ENCODE results near the gene GFRA1. TPM values are rescaled to one million over a fixed set of nuclear protein-coding genes. Genes with fewer than 3 reads are reported as not detected.

GFRA1 gene
- polyA plus RNA-seq, 1 of the 3 experiments (the other 2 are of a cell fraction) = 1.6 TPM

GRCh38 chr10:116039612-116040011, 233.4 kb downstream of the GFRA1 start:
- Histone ChIP-seq H3K9ac (no peak overlapping the region), H3K4me2 (no peak overlapping the region), H3K4me1 (ENCODE audit: control insufficient read depth in 1 of 2, insufficient read depth in 2 of 2, low read depth in 1 of 2, low read length in 1 of 2) (peaks cover 0 to 3% of the 10 kb centered on the region in 2 experiments; a peak in 1 of 4 replicates), H3K27me3 (ENCODE audit: insufficient read depth) (no peaks in the 10 kb centered on the region), H3K36me3 (replicated peaks in 1 of 2; ENCODE audit: control insufficient read depth in 1 of 2, insufficient read depth in 2 of 2, low read length in 1 of 2) (no peaks in the 10 kb centered on the region), H3K27ac (ENCODE audit: low read depth in 2 of 2, low read length in 1 of 2) (no peak overlapping the region), H4K20me1 (ENCODE audit: insufficient read depth) (no peaks in the 10 kb centered on the region), H3K4me3 (ENCODE audit: low read depth in 2 of 2, low read length in 1 of 2) (no peak overlapping the region), H3F3A (replicated peaks; ENCODE audit: insufficient read depth) (no peaks in the 10 kb centered on the region), H3K9me3 (no peaks in the 10 kb centered on the region), H3K9me2 (no peaks in the 10 kb centered on the region), H3K79me2 (ENCODE audit: insufficient read depth) (no peaks in the 10 kb centered on the region), H2AFZ (ENCODE audit: low read depth) (no peak overlapping the region)
- DNase-seq = no peak
- 51% methylated on average over 6 of the region's 6 CpGs for whole genome bisulfite sequencing (ENCODE audit: low lambda C conversion rate)
- ChIA-PET CTCF (interaction anchor here (0.5 kb wide), 1 partner anchor 593 kb away, joined by 3 read pairs; no protein-coding TSS in a partner anchor), POLR2A (no interaction called here)
- TF ChIP-seq EP300 (IDR thresholded peaks at IDR 0.05; ENCODE audit: borderline replicate concordance in 1 of 2, low read depth in 1 of 2, low read length in 1 of 2) = no peak
- no peak for TF ChIP-seq IRF3 (IDR thresholded peaks at IDR 0.05; ENCODE audit: low read depth, low read length)
- no peak for TF ChIP-seq USF1 (IDR thresholded peaks at IDR 0.05; ENCODE audit: borderline replicate concordance, low read depth)
- no peak for TF ChIP-seq FOXM1 (IDR thresholded peaks at IDR 0.05; ENCODE audit: low read depth)
- no peak for TF ChIP-seq SMC3 (IDR thresholded peaks at IDR 0.05; ENCODE audit: low read depth, low read length)
- TF ChIP-seq TAF1 (IDR thresholded peaks at IDR 0.05; ENCODE audit: borderline replicate concordance, low read depth, low read length) = no peak
- no peak for TF ChIP-seq USF2 (IDR thresholded peaks at IDR 0.05; ENCODE audit: borderline replicate concordance, low read depth, low read length)
- no peak for TF ChIP-seq YY1 (IDR thresholded peaks at IDR 0.05; ENCODE audit: low read depth)
- TF ChIP-seq POLR2AphosphoS5 (IDR thresholded peaks at IDR 0.05; ENCODE audit: low read depth, low read length) = no peak
- no peak for TF ChIP-seq GATA2 (CRISPR knock-in tag; IDR thresholded peaks at IDR 0.05)
- TF ChIP-seq RAD21 (IDR thresholded peaks at IDR 0.05; ENCODE audit: low read length) = no peak
- TF ChIP-seq ELF1 (IDR thresholded peaks at IDR 0.05) = no peak
- TF ChIP-seq NRF1 (IDR thresholded peaks at IDR 0.05; ENCODE audit: low read depth, low read length) = no peak
- TF ChIP-seq TEAD4 (IDR thresholded peaks at IDR 0.05; ENCODE audit: borderline replicate concordance, insufficient read depth) = no peak
- no peak for TF ChIP-seq RXRA (IDR thresholded peaks at IDR 0.05; ENCODE audit: borderline replicate concordance, low read depth)
- TF ChIP-seq NFIC (IDR thresholded peaks at IDR 0.05; ENCODE audit: borderline replicate concordance) = no peak
- TF ChIP-seq MXI1 (IDR thresholded peaks at IDR 0.05; ENCODE audit: low read depth, low read length) = no peak

- H3K27me3 ChIP-seq (ENCODE audit: insufficient read depth) = no peaks in the 10 kb centered on the region
- H3K27ac ChIP-seq (ENCODE audit: low read depth in 2 of 2, low read length in 1 of 2) = no peak overlapping the region
- no peaks in the 10 kb centered on the region for H3K4me1 ChIP-seq (ENCODE audit: control insufficient read depth in 1 of 2, insufficient read depth in 2 of 2, low read depth in 1 of 2, low read length in 1 of 2)
- no peaks in the 10 kb centered on the region for H3F3A ChIP-seq (replicated peaks; ENCODE audit: insufficient read depth)
- H3K9ac ChIP-seq = no peak overlapping the region
- H4K20me1 ChIP-seq (ENCODE audit: insufficient read depth) = no peaks in the 10 kb centered on the region
- no peaks in the 10 kb centered on the region for H3K36me3 ChIP-seq (replicated peaks in 1 of 2; ENCODE audit: control insufficient read depth in 1 of 2, insufficient read depth in 2 of 2, low read length in 1 of 2)
- no peak overlapping the region for H3K4me2 ChIP-seq
- H3K9me2 ChIP-seq = no peaks in the 10 kb centered on the region
- no peak overlapping the region for H3K4me3 ChIP-seq (ENCODE audit: low read depth in 2 of 2, low read length in 1 of 2)
- POLR2A ChIA-PET = no interaction called here
- WGBS (ENCODE audit: low lambda C conversion rate) = 42% methylated on average over 3 of the region's 3 CpGs
- H3K9me3 ChIP-seq = peaks cover 1% of the 10 kb centered on the region; the same call in 1 of the 2 replicates
- DNase-seq = no peak
- no peak overlapping the region for H2AFZ ChIP-seq (ENCODE audit: low read depth)
- no peaks in the 10 kb centered on the region for H3K79me2 ChIP-seq (ENCODE audit: insufficient read depth)
- CTCF ChIA-PET = no interaction called here
- TF ChIP-seq GATA2 (CRISPR knock-in tag; IDR thresholded peaks at IDR 0.05) (no peak), SIN3A (IDR thresholded peaks at IDR 0.05; ENCODE audit: borderline replicate concordance, low read depth, low read length) (no peak), CTCF (IDR thresholded peaks at IDR 0.05) (no peak), MAX (IDR thresholded peaks at IDR 0.05; ENCODE audit: low read depth) (no peak), RFX5 (IDR thresholded peaks at IDR 0.05; ENCODE audit: low read length) (no peak), TEAD4 (IDR thresholded peaks at IDR 0.05; ENCODE audit: borderline replicate concordance, insufficient read depth) (no peak), FOXM1 (IDR thresholded peaks at IDR 0.05; ENCODE audit: low read depth) (no peak), MEF2A (IDR thresholded peaks at IDR 0.05; ENCODE audit: borderline replicate concordance, low read depth) (no peak), NRF1 (IDR thresholded peaks at IDR 0.05; ENCODE audit: low read depth, low read length) (no peak), JUND (IDR thresholded peaks at IDR 0.05) (no peak), USF1 (IDR thresholded peaks at IDR 0.05; ENCODE audit: borderline replicate concordance, low read depth) (no peak), YY1 (IDR thresholded peaks at IDR 0.05; ENCODE audit: low read depth) (no peak), SMC3 (IDR thresholded peaks at IDR 0.05; ENCODE audit: low read depth, low read length) (no peak), MXI1 (IDR thresholded peaks at IDR 0.05; ENCODE audit: low read depth, low read length) (no peak), RXRA (IDR thresholded peaks at IDR 0.05; ENCODE audit: borderline replicate concordance, low read depth) (no peak), TAF1 (IDR thresholded peaks at IDR 0.05; ENCODE audit: borderline replicate concordance, low read depth, low read length) (no peak)
Measured at GRCh38 chr10:116038259-116038658, 234.7 kb downstream of the GFRA1 start.

Measured in SK-N-SH (cell line).